DOHH2 (cell line): Measurements from ENCODE around the gene RPL29.

ENCODE experiments used
- EZH2phosphoT487 ChIP-seq: fragments of 200-600 bp; sonication (generic); IDR thresholded peaks from 2 replicates; pipeline ENCODE4 v1.6.1; 2017; ENCODE audit warnings: borderline replicate concordance, mild to moderate bottlenecking, antibody characterized with exemption, low read length, moderate library complexity, mixed read lengths
- TF ChIP-seq, protein P1 (sequence below): fragments of 200-600 bp; sonication (generic); IDR thresholded peaks from one replicate; pipeline ENCODE4 v1.5.1; 2014; ENCODE audit warnings: antibody characterized with exemption, mild to moderate bottlenecking, low read depth, low read length; ENCODE audit not compliant: poor library complexity, severe bottlenecking

DNA sequence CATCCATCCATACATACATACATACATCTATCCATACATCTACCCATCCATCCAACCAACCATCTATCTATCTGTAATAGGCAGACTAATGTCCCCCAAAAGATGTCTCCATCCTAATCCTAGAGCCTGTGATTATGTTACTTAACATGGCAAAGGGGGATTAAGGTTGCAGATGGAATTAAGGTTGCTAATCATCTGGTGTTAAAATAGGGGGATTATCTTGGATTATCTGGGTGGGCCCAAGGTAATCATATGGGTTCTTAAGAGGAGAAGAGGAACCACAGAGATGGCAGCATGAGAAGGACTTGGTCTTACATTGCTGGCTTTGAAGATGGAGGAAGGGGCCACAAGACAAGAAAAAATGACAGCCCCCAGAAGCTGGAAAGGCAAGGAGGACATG, 14.7 kb upstream of the RPL29 start:
- TF ChIP-seq EZH2phosphoT487 = no peak
- TF ChIP-seq, protein P1, sequence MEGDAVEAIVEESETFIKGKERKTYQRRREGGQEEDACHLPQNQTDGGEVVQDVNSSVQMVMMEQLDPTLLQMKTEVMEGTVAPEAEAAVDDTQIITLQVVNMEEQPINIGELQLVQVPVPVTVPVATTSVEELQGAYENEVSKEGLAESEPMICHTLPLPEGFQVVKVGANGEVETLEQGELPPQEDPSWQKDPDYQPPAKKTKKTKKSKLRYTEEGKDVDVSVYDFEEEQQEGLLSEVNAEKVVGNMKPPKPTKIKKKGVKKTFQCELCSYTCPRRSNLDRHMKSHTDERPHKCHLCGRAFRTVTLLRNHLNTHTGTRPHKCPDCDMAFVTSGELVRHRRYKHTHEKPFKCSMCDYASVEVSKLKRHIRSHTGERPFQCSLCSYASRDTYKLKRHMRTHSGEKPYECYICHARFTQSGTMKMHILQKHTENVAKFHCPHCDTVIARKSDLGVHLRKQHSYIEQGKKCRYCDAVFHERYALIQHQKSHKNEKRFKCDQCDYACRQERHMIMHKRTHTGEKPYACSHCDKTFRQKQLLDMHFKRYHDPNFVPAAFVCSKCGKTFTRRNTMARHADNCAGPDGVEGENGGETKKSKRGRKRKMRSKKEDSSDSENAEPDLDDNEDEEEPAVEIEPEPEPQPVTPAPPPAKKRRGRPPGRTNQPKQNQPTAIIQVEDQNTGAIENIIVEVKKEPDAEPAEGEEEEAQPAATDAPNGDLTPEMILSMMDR = no peak
